WTC11 (cell line): ENCODE measurements around the gene TUNAR. TPM values are rescaled to one million over a fixed set of nuclear protein-coding genes. Genes with fewer than 3 reads are reported as not detected.

Source experiments
- ATAC-seq: fragments of 200-7000 bp; cut with Tn5 transposase; 2 replicates; pipeline ENCODE4 v1.10.0; 2021; ENCODE audit warnings: mild to moderate bottlenecking, moderate library complexity
- CTCF ChIA-PET: fragments of 300-600 bp; sonication (Branson Sonifier 250); formaldehyde crosslinking; loops from one replicate; lab custom pipeline; 2021; ENCODE audit warnings: antibody characterized with exemption; lab: Charles Lee
- POLR2A ChIA-PET: fragments of 350-600 bp; sonication (Branson Sonifier 250); formaldehyde crosslinking; loops from one replicate; lab custom pipeline; 2021; ENCODE audit warnings: antibody characterized with exemption; lab: Charles Lee
- DNase-seq: peaks from one replicate; pipeline ENCODE4 v3.0.0; 2021; ENCODE audit warnings: low spot score
- H3K27ac Mint-ChIP-seq: 2 replicates; pipeline ENCODE4 v1.8.0; 2021; ENCODE audit warnings: mixed read lengths
- H3K27me3 Mint-ChIP-seq: 2 replicates; pipeline ENCODE4 v1.8.0; 2021; ENCODE audit warnings: low read depth, mild to moderate bottlenecking, moderate library complexity, mixed read lengths
- H3K36me3 Mint-ChIP-seq: 2 replicates; pipeline ENCODE4 v1.8.0; 2021; ENCODE audit warnings: mixed read lengths
- H3K4me1 Mint-ChIP-seq: 2 replicates; pipeline ENCODE4 v1.8.0; 2022; ENCODE audit warnings: mixed read lengths
- H3K4me3 Mint-ChIP-seq: 2 replicates; pipeline ENCODE4 v1.8.0; 2021; ENCODE audit warnings: mild to moderate bottlenecking, moderate library complexity, mixed read lengths
- H3K9me3 Mint-ChIP-seq: 2 replicates; pipeline ENCODE4 v1.8.0; 2021; ENCODE audit warnings: mixed read lengths
- AFF4 ChIP-seq: sonication (generic); formaldehyde crosslinking; IDR thresholded peaks from 2 replicates; pipeline ENCODE4 v1.8.1; 2023; ENCODE audit warnings: mild to moderate bottlenecking, missing genetic modification reagents, borderline replicate concordance
- ARID4B ChIP-seq: sonication (generic); formaldehyde crosslinking; IDR thresholded peaks from 2 replicates; pipeline ENCODE4 v1.8.0; 2023; ENCODE audit warnings: missing genetic modification reagents, mild to moderate bottlenecking, borderline replicate concordance
- ATF2 ChIP-seq: sonication (generic); formaldehyde crosslinking; IDR thresholded peaks from 2 replicates; pipeline ENCODE4 v1.8.1; 2022; ENCODE audit warnings: low read depth, missing genetic modification reagents, borderline replicate concordance
- CREM ChIP-seq: sonication (generic); formaldehyde crosslinking; IDR thresholded peaks from 2 replicates; pipeline ENCODE4 v1.8.1; 2022; ENCODE audit warnings: mild to moderate bottlenecking, missing genetic modification reagents, moderate library complexity
- ERG ChIP-seq: fragments of 250-450 bp; sonication (Bioruptor Pico); IDR thresholded peaks from 2 replicates; pipeline ENCODE4 v1.8.0; 2021; ENCODE audit warnings: mild to moderate bottlenecking
- FOXK1 ChIP-seq: sonication (generic); formaldehyde crosslinking; IDR thresholded peaks from 2 replicates; pipeline ENCODE4 v1.8.0; 2022; ENCODE audit warnings: mild to moderate bottlenecking, moderate library complexity, missing genetic modification reagents
- GTF2I ChIP-seq: fragments of 250-450 bp; sonication (Bioruptor Pico); conservative IDR thresholded peaks from 2 replicates; pipeline ENCODE4 v1.4.0; 2021; ENCODE audit warnings: mild to moderate bottlenecking
- HMGXB4 ChIP-seq: sonication (generic); formaldehyde crosslinking; IDR thresholded peaks from 2 replicates; pipeline ENCODE4 v1.8.1; 2023; ENCODE audit warnings: mild to moderate bottlenecking, moderate library complexity, missing genetic modification reagents
- IRF1 ChIP-seq: sonication (generic); formaldehyde crosslinking; IDR thresholded peaks from 2 replicates; pipeline ENCODE4 v1.8.0; 2023; ENCODE audit warnings: missing genetic modification reagents
- IRF2 ChIP-seq: sonication (generic); formaldehyde crosslinking; IDR thresholded peaks from 2 replicates; pipeline ENCODE4 v1.8.0; 2022; ENCODE audit warnings: low read depth, missing genetic modification reagents, borderline replicate concordance
- KAT7 ChIP-seq: sonication (generic); formaldehyde crosslinking; IDR thresholded peaks from 2 replicates; pipeline ENCODE4 v1.8.1; 2023; ENCODE audit warnings: missing genetic modification reagents, mild to moderate bottlenecking, borderline replicate concordance
- MXD4 ChIP-seq: fragments of 250-450 bp; sonication (Bioruptor Pico); IDR thresholded peaks from 2 replicates; pipeline ENCODE4 v1.8.0; 2021; ENCODE audit warnings: mild to moderate bottlenecking, moderate library complexity, borderline replicate concordance
- MYBL2 ChIP-seq: sonication (generic); formaldehyde crosslinking; IDR thresholded peaks from 2 replicates; pipeline ENCODE4 v1.8.1; 2023; ENCODE audit warnings: mild to moderate bottlenecking, moderate library complexity, missing genetic modification reagents
- NFE2L1 ChIP-seq: sonication (generic); formaldehyde crosslinking; IDR thresholded peaks from 2 replicates; pipeline ENCODE4 v1.8.1; 2023; ENCODE audit warnings: missing genetic modification reagents
- NFYB ChIP-seq: sonication (generic); formaldehyde crosslinking; conservative IDR thresholded peaks from 2 replicates; pipeline ENCODE4 v1.8.0; 2022; ENCODE audit warnings: low read depth, missing genetic modification reagents
- SP1 ChIP-seq: sonication (generic); formaldehyde crosslinking; conservative IDR thresholded peaks from 2 replicates; pipeline ENCODE4 v1.8.1; 2022; ENCODE audit warnings: missing genetic modification reagents
- USF1 ChIP-seq: sonication (generic); formaldehyde crosslinking; IDR thresholded peaks from 2 replicates; pipeline ENCODE4 v1.8.0; 2022; ENCODE audit warnings: mild to moderate bottlenecking, missing genetic modification reagents
- USF2 ChIP-seq: sonication (generic); formaldehyde crosslinking; IDR thresholded peaks from 2 replicates; pipeline ENCODE4 v1.8.1; 2023; ENCODE audit warnings: mild to moderate bottlenecking, missing genetic modification reagents, moderate library complexity
- ZNF416 ChIP-seq: fragments of 250-450 bp; sonication (Bioruptor Pico); IDR thresholded peaks from 2 replicates; pipeline ENCODE4 v1.9.0; 2021; ENCODE audit warnings: mild to moderate bottlenecking, inconsistent platforms
- ZNF671 ChIP-seq: fragments of 250-450 bp; sonication (Bioruptor Pico); IDR thresholded peaks from 2 replicates; pipeline ENCODE4 v1.8.0; 2021; ENCODE audit warnings: mild to moderate bottlenecking
- total RNA-seq: library from RNA; stranded (reverse); gene quantifications from 3 replicates; pipeline ENCODE4 v1.2.3, GENCODE V29; 2021

The TUNAR gene
- total RNA-seq, 1 experiment from 2014 or later: 36.3 TPM

- Mint-ChIP-seq H3K4me3 (no peak overlapping the region), H3K36me3 (peaks cover 18% of the 10 kb centered on the region), H3K9me3 (peaks cover 23% of the 10 kb centered on the region), H3K27ac (peak overlapping the region; percentile 42; the same call in 1 of the 2 replicates), H3K4me1 (peaks cover 70% of the 10 kb centered on the region), H3K27me3 (peaks cover 3% of the 10 kb centered on the region)
- TF ChIP-seq USF1: peak; percentile 54; the same call in 1 of the 2 replicates
- no peak for TF ChIP-seq IRF1 (CRISPR knock-in tag)
- peak; percentile 60 for TF ChIP-seq USF2 (CRISPR knock-in tag)
- no peak for TF ChIP-seq NFE2L1 (CRISPR knock-in tag)
- ATAC-seq (no peak), DNase-seq (no peak)
- ChIA-PET POLR2A (interaction anchor here (0.5 kb wide), 1 partner anchor 141 kb away, joined by 4 read pairs; no protein-coding TSS in a partner anchor), CTCF (interaction anchor here (1.5 kb wide), 1 partner anchor 33 kb away, joined by 3 read pairs; no protein-coding TSS in a partner anchor)
Observed at GRCh38 chr14:95959317-95959716, 82.7 kb downstream of the TUNAR start.

GRCh38 chr14:95961481-95961880 lies 84.8 kb downstream of the TUNAR start:
- Mint-ChIP-seq H3K27me3 (peaks cover 3% of the 10 kb centered on the region), H3K9me3 (peaks cover 34% of the 10 kb centered on the region), H3K36me3 (peaks cover 34% of the 10 kb centered on the region), H3K27ac (no peak overlapping the region), H3K4me3 (no peak overlapping the region), H3K4me1 (peaks cover 61% of the 10 kb centered on the region)
- ATAC-seq (no peak), DNase-seq (no peak)
- ChIA-PET POLR2A (no interaction called here), CTCF (interaction anchor here (1.1 to 1.7 kb wide), 2 partner anchors 12 to 18 kb away, joined by 3 to 4 read pairs; no protein-coding TSS in a partner anchor)
- no peak for TF ChIP-seq AFF4 (CRISPR knock-in tag)
- no peak for TF ChIP-seq KAT7 (CRISPR knock-in tag)
- no peak for TF ChIP-seq MXD4
- TF ChIP-seq HMGXB4 (CRISPR knock-in tag): no peak
- TF ChIP-seq ZNF416 (CRISPR knock-in tag): no peak
- no peak for TF ChIP-seq ZNF671 (CRISPR knock-in tag)
- no peak for TF ChIP-seq ARID4B (CRISPR knock-in tag)
- TF ChIP-seq ERG (CRISPR knock-in tag): no peak
- TF ChIP-seq GTF2I (CRISPR knock-in tag): no peak
- TF ChIP-seq FOXK1 (CRISPR knock-in tag): no peak
- no peak for TF ChIP-seq SP1 (CRISPR knock-in tag)
- no peak for TF ChIP-seq CREM
- TF ChIP-seq ATF2 (CRISPR knock-in tag): no peak
- no peak for TF ChIP-seq MYBL2
- no peak for TF ChIP-seq IRF2
- TF ChIP-seq NFYB (CRISPR knock-in tag): no peak
